SU-DHL-6 (cell line): ENCODE results near the gene EEF1A2.

ENCODE experiments used
- CTCF ChIP-seq: fragments of 200-600 bp; sonication (generic); IDR thresholded peaks from one replicate; pipeline ENCODE4 v1.5.1; 2017; ENCODE audit warnings: antibody characterized with exemption, mild to moderate bottlenecking, low read length, moderate library complexity; ENCODE audit not compliant: insufficient read depth, poor library complexity, severe bottlenecking
- EZH2phosphoT487 ChIP-seq: fragments of 200-600 bp; sonication (generic), shearing (Covaris generic); conservative IDR thresholded peaks from 2 replicates; pipeline ENCODE4 v1.6.1; 2018; ENCODE audit warnings: mild to moderate bottlenecking, antibody characterized with exemption, low read length, moderate library complexity, mixed read lengths

DNA sequence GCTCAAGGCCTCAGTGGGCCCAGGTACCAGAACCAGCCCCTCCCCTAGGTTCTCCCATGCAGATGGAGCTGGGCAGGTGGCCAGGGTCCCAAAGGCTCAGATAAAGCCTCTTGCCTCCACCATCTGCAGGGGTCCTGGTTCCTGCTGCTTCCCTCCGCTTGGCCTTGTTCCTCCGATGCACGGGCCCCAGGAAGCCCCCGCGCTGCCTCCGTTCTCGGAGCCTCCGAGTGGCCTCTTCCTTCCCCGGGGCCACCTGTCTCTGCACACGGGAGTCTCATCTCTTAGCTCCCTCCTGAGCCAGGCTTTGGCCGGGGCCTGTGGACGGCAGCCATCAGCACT lies 40.2 kb upstream of the EEF1A2 start:
- TF ChIP-seq CTCF (no peak), EZH2phosphoT487 (no peak)
